GM21447 (cell line): ENCODE data around the gene SESN2.

Experiments used
- ATAC-seq: cut with Tn5 transposase; IDR thresholded peaks from one replicate; pipeline ENCODE4 v1.9.1; 2021; ENCODE audit not compliant: unreplicated experiment

The SESN2 gene

DNA sequence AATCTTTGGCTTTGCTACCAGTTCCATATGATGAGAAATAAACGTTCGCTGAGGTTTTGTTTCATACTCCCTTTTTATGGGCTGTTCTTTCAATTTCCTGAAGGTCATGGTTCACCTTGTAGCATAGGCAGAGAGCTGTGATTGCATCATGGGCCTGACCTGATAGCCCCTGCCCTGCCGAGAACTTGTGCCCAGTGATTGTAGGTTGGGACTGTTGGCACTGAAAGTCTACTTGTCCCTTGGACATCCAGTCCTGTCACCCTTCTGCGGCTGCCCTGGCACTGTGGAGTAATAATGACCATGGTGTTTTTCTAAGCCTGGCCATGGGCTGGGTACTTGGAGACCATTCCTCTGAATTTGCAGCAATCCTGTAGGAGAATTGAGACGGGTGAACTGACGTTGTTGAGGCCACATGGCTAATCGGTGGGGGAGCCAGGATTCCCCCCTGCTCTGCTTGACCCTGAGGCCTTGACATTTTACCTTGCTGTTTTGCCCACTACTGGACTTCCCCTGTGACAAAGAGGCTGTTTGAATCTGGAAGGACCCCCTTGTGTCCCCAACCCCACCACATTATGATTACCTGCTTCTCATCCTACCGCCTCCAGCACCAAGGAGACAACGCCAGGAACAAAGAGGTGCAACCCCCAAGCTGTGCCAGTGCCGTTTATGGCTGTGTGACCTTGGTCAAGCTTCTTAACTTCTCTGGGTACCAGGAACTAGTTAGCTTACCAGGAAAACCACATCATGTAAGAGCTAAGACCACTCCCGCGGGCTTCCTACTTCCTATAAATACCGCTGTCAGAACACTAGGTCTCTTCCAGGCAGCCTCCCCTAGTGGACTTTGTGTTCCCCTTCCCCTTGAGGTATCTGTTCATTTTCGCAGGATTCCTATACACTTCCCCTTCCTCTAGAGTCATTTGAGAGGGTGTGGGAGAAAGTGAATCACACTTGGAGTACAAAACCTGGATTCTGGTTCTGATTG lies 23.4 kb downstream of the SESN2 start:
- no peak for ATAC-seq

DNA sequence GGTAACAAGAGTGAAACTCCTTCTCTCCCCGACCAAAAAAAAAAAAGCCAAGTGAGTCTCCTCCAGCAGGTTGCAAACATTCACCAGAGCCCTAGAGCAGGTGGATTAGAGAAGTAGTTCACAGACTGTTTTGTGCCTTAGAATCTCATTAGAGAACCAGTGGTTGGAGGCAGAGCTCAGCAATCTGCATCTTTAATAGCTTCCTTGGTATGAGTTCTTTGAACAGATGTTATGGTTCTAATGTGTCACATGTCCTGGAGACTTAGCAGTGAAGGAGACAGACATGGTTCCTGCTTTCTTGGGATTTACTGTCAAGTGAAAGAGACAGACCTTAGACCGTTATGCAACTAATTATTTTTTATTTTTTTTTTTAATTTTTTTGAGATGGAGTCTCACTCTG lies 26.8 kb downstream of the SESN2 start:
- ATAC-seq, result no peak

DNA sequence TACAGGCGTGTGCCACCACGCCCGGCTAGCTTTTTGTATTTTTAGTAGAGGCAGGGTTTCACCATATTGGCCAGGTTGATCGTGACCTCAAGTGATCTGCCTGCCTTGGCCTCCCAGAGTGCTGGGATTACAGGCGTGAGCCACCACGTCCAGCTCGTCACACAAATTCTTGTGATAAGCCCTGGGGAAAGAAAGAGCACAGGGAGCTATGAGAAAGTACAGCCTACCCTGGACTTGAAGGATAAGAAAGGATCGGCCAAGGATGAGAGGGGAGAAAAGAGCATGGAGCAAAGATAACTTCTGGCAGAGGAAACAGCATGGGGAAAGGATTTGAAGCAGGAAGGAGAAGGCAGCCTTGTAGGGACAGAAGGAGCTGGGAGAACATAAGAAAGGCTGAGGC lies 29.2 kb downstream of the SESN2 start:
- no peak for ATAC-seq

DNA sequence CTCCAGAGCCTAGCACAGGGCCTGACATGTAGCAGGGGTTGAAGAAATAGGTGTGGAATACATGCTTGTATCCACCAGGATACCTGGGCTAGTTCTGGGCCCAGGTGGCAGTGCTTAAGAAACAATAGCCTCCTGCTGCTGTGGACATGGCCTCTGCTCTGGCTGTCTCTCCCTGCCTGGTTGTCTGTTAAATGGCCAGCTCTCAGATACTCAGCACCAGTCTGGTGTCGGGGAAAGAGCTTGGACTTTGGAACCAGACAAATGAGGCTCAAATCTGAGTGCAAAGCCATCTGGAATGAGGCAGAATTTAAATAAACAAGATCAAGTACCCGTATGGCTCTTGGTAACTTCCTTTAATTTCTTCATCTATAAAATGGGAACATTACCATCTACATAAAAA lies 31.5 kb downstream of the SESN2 start:
- ATAC-seq, result no peak

DNA sequence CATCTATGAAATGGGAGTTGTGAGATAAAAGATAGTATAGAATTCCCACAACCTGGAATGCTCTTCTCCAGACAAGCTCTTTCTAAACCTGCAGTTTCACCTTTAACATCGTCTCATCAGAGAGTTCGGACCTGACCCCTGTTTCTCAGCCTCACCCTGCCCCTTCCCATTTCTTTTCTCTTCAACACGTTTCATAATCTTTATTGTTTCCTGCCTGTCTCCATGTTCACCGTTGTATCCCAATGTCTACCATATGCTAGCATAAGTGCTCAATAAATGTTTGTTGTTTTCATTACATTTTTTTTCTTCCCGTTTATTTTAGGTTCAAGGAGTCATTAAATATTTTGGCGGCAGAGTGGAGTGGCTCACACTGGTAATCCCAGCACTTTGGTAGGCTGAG lies 32.4 kb downstream of the SESN2 start:
- no peak for ATAC-seq

DNA sequence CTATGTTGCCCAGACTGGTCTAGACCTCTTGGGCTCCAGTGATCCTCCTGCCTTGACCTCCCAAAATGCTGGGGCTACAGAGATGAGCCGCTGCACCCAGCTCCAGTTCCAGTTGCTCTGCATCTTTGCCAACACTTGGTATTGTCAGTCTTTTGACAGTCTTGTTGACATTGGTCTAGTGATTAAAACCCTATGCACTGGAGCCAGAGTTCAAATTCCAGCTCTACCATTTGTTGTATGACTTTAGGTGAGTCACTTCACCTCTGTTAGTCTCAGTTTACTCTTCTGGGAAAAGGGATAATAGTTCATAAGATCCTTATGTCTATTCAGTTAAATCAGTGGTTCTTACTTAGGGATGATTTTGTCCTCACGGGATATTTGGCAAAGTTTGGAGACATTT lies 36.6 kb downstream of the SESN2 start:
- no peak for ATAC-seq

DNA sequence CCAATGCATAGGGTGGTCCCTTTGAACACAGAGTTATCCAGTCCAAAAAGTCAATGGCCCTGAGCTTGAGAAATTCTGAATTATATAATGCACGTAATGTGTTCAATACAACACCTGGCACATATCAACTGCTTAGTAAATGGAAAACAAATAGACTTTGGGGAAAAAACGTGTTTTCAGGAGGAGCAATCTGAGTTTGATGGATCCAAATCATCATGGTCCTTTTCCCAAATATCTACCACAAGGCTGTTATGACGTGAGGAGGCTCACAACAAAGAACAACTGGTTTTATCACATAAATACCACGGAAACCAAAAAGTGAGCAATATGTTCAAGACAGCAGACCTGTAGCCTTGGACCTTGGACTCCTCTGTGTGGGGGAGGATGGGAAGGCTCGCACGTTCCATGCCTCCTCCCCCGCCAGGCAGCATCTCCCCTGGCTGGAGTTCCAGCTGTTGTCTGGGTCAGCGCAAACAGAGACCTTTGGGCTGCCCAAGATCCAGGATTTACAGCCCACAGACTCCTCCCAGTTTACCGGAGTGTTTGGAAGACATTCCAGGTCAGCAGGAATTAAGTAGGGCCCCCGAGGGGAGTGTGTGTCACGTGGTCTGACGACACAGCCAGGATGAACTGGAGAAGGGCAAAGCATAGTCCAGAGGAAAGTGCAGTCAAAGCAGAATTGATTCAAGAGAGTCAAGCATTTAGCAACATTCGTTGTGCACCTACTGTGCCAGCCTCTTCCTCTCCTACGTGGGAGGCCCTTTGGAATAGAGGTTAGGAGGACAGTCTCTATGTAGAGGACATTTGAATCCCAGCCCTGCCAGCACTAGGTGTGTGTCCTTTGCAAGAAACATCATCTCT lies 37.3 kb downstream of the SESN2 start:
- no peak for ATAC-seq

DNA sequence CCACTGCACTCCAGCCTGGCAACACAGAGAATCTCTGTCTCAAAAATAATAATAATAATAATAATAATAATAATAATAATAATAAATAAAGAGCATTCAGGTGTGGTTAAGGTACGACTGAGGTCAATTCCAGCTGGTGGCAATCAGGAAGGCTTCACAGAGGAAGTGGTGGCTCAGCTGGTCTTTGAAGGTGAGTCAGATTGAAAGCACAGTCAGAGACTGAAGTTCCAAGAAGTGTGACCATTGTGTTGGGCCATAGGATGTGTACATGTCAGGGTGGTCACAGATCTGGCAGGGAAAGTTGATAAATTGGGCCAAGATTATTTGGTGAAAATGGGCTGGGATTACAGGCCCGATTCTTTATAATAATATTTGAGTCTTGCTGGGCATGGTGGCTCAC lies 38.5 kb downstream of the SESN2 start:
- no peak for ATAC-seq

DNA sequence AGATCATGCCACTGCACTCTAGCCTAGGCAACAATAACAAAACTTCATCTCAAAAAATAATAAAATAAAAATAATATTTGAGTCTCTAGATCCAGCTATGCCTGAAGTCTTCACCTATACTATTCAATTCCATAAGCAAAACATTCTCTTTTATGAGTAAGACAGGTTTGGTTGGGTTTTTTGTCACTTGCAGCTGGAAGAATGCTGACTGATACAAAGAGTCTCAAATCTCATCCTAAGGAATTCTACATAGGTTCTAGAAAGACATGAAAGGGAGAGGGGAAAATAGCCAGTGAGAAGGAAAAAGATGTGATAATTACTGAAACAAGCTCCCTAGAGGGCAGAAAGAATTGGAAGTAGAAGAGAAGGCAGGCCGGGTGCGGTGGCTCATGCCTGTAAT lies 39.1 kb downstream of the SESN2 start:
- ATAC-seq, result no peak

DNA sequence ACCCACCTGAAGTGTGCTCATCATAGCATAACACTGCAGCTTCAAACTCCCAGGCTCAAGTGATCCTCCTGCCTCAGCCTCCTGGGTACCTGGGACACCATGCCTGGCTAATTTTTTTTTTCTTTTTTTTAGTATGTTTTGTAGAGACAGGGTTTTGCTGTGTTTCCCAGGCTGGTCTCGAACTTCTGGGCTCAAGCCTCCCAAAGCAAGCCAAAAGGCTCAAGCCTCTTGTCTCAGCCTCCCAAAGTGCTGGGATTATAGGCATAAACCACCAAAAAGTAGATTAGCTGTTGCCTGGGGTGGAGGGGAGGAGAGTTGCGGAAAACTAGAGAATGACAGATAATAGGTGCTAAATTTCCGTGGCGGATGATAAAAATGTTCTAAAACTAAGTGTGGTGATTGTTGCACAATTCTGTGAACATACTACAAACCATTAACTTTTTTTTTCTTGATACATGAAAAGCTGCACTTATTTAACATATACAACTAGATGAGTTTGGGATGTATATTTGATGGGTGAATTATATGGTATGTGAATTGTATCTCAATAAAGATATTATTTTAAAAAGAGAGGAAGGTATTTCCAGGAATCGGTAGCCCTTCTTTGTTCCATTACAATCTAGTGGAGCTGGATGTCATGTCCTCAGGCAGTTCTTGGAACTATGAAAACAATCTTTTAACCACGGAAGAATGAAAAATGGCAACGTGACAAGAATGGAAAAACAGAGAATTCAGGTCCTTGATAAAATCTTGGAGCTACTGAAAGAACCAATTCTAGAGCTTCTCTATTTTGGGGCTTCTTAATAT lies 42.3 kb downstream of the SESN2 start:
- no peak for ATAC-seq

DNA sequence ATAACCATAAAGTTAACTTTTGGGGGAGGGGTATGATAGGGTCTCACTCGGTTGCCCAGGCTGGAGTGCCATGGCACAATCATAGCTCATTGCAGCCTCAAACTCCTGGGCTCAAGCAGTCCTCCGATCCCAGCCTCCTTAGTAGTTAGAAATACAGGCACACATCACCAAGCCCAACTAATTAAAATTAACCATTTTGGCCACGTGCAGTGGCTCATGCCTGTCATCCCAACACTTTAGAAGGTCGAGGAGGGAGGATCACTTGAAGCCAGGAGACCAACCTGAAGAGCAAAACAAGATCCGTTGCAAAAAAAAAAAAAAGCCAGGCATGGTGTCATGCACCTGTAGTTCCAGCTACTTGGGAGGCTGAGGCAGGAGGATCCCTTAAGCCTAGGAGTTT lies 42.9 kb downstream of the SESN2 start:
- ATAC-seq, result no peak

DNA sequence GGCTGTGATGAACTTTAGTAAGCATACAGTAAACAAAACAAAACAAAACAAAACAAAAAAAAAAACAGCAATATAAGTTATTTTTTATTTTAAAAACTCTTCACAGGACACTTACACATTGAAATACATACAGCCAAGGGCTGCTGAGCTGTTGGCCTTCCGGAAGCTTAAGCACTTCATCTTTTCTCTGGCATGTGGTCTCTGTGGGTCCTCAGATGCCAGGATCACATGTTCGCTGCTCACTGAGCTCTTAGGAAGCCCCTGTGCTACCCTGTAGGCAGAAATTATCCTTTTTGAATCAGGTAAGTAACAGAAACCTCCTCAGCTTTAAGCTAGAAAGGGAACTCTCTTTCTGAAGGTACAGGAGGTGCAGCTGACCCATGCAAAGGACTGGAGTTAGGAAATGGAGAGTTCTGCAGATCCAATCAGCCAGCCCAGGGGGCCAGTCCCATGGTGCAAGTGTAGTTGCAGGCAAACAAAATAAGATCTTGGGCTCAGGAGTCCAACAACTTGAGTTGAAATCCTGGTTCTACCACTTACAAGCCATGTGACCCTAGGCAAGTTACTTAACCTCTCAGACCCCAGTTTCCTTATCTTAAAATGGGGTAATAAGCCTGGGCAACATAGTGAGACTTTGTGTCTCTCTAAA lies 47.1 kb downstream of the SESN2 start:
- no peak for ATAC-seq

DNA sequence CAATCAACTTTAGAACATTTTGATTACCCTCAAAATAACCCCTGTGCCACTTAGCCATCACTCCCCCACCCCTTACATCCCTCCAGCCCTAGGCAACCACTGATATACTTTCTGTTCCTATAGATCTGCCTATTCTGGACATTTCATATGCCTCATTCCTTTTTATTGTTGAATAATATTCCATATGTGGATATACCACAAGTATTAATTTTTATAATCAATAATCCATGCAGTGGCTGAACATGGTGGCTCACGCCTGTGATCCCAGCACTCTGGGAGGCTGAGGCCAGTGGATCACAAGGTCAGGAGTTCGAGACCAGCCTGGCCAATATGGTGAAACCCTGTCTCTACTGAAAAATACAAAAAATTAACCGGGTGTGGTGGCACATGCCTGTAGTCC lies 49.4 kb downstream of the SESN2 start:
- ATAC-seq, result no peak

DNA sequence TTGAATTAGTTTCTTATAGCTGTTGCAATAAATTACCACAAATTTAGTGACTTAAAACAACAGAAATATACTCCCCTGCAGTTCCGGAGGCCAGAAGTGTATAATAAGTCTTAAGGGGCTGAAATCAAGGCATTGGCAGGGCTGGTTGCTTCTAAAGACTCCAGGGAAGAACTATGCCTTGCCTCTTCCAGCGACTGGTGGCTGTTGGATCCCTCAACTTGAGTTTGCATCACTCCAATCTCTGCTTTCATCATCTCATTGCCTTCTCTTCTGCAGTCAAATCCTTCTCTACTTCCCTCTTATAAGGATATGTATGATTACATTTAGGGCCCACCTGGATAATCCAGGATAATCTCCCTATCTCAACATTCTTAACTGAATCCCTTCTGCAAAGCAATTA lies 50.4 kb downstream of the SESN2 start:
- ATAC-seq, result no peak

DNA sequence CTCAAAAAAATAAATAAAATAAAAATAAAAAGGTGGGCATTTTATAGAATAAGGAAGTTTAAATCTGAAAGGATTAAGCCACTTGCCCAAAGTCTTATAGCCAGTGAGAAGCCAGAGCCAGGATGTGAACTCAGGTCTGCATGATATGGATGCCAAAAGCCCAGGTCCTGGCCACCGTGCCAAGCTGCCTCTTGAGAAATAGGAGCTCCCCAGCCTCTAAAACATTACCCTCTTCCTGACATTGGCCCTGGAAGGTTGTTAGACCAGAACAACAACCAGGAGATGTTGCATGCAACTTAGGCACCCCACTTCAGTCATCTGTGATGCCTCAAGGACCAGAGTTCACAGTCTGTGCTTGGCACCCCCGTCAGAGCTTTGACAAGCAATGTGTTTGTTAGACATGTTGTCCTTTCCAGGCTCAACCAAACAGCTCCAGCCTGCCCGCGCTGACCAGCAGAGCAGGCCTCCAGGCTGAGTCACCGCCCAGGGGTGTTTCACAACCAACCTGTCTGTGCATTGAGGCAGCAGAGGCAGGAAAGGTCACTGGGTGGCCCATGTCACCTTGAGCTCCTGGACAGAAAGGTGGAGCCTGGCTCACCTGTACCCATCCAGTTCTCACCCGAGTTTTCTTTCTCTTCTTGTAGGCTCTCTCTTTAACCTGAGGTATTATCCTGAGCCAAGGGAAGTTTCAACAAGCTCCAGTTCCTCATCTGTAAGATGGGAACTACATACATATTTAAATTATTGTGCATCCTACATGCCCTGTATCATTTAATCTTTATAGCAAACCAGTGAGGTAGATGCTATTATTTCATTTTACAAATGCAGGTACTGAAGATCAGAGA lies 54.6 kb downstream of the SESN2 start:
- ATAC-seq, result no peak

DNA sequence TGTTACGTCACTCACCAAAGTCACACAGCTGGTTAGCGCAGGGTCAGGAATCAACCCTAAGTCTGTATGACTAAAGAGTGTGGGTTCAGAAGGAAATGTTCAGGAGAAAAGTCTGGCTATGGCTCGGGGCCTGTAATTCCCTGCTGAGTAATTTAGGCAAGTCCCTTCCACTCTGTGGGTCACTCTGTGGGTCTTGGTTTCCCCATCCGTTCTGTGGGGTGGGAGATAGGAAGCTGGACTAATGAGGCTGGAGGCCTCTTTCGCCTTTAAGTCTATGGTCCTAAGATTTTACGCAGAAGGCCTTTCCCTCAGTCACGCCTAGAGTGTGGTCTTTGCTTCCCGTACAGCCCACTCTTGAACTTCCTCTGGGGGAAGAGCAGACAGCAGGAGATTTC lies 55.2 kb downstream of the SESN2 start:
- ATAC-seq, result no peak

DNA sequence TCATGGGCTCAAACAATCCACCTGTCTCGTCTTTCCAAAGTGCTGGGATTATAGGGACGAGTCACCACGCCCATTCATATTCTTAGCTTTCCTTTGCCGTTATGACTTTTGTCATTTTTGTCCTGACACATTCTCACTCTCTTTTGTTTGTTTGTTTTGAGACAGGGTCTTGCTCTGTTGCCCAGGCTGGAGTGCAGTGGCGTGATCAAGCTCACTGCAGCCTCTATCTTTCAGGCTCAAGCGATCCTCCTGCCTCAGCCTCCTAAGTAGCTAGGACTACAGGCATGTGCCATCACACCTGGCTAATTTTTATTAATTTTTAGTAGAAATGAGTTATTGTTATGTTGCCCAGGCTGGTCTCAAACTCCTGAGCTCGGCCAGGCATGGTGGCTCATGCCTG lies 57.7 kb downstream of the SESN2 start:
- no peak for ATAC-seq

DNA sequence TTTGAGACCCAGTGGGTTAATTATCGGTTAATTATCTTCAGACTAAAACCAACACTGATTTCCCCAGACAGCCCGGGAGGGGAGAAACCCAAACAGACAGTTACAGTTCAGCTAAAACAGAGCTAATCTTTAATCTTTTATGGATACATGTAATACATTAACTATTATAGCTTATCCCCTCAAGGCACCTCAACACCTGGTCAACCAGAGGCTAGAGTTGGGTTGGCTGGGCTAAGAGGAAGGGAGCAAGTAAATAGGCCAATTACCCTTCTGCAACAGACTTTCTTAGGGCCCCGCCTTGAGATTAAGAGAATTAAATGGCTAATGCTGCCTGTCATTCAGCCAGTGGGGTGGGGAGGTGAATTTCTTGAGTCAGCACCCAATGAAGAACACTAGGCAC lies 62.9 kb downstream of the SESN2 start:
- ATAC-seq, result peak; percentile 49

DNA sequence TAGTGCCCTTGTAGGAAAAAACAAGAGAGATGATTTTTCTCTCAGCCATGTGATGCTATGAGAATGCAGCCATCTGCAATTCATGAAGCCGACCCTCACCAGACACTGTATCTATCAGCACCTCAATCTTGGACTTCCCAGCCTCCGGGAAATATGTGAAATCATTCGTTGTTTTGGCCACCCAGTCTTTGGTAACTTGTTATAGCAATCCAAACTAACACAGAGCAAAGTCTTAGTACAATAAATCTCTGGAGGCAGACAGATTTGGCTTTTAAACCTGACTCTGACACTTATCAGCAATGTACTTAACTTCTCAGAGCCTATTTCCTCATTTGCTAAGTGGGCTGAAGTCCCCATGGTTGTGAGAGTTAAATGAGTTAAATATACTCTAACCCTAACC lies 64.4 kb downstream of the SESN2 start:
- no peak for ATAC-seq

DNA sequence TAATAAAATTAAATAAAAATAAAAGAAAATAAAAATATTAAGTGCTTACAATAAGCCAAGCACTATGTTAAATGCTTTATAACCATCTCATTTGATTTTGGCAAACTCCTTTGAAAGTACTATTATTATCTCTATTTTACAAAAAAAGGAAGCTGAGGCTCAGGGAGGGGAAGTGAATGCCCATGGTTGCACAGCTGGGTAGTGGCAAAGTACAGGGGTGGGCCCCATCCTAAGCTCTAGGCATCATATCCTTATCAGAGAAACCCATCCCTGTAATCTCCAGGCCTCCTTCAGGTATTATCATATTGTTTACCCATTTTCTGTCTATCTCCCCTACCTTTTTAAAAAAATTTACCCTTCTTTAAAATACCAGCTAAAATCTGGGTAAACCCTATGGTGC lies 67.2 kb downstream of the SESN2 start:
- no peak for ATAC-seq
